ENCODE data around the gene CCSER1.

GRCh38 chr4:90943311-90943710 is 816.1 kb downstream of the CCSER1 start:
- TF ChIP-seq CTCF (IDR thresholded peaks at IDR 0.05), result no peak
- no peak for TF ChIP-seq REST (IDR thresholded peaks at IDR 0.05; ENCODE audit: insufficient read depth in 1 of 2, low read depth in 2 of 2, low read length in 1 of 2)
- TF ChIP-seq SIN3A (IDR thresholded peaks at IDR 0.05; ENCODE audit: borderline replicate concordance, insufficient read depth, low read depth, low read length), result no peak
- no peak for TF ChIP-seq TCF7L2 (IDR thresholded peaks at IDR 0.05; ENCODE audit: low read depth, low read length)
- no peak for TF ChIP-seq POLR2AphosphoS5 (IDR thresholded peaks at IDR 0.05; ENCODE audit: low read depth, low read length)
